HG03565 (cell line): ENCODE measurements around the gene NPHP3.
"Not testable (repeated sequence)": the region's sequence is repeated elsewhere in the genome, so short reads cannot be mapped to it uniquely, and the experiment has no call there.

Source experiments
- ATAC-seq: cut with Tn5 transposase; IDR thresholded peaks from one replicate; pipeline ENCODE4 v1.9.1; 2021; ENCODE audit warnings: mild to moderate bottlenecking, moderate library complexity; ENCODE audit not compliant: unreplicated experiment

NPHP3 gene

GRCh38 chr3:132643366-132643765 is 78.8 kb downstream of the NPHP3 start:
- no peak for ATAC-seq

GRCh38 chr3:132642539-132642847 is 79.7 kb downstream of the NPHP3 start:
- no peak for ATAC-seq

GRCh38 chr3:132641837-132642538 is 80.2 kb downstream of the NPHP3 start:
- ATAC-seq = no peak

- not testable (repeated sequence) for ATAC-seq
These were observed 80.8 kb downstream of the NPHP3 start for GRCh38 chr3:132641427-132641826.

- no peak for ATAC-seq
These were observed 83.5 kb downstream of the NPHP3 start for GRCh38 chr3:132638706-132639105.

- ATAC-seq = no peak
These were observed 84.6 kb downstream of the NPHP3 start for GRCh38 chr3:132637590-132637989.

GRCh38 chr3:132635052-132635451 is 87.2 kb downstream of the NPHP3 start:
- no peak for ATAC-seq
